GM12891 (cell line): ENCODE results near the gene TTLL3.

ENCODE experiments used
- PAX5 ChIP-seq: IDR thresholded peaks from 2 replicates; pipeline ENCODE4 v1.6.1; 2011; ENCODE audit warnings: low read length, moderate library complexity, mild to moderate bottlenecking; ENCODE audit not compliant: insufficient read depth, severe bottlenecking
- POLR2A ChIP-seq: IDR thresholded peaks from 2 replicates; pipeline ENCODE4 v1.6.1; 2011; ENCODE audit warnings: low read depth, low read length, control low read depth
- POLR2AphosphoS5 ChIP-seq: IDR thresholded peaks from 2 replicates; pipeline ENCODE4 v1.6.1; 2011; ENCODE audit warnings: low read depth, low read length, control low read depth
- POU2F2 ChIP-seq: IDR thresholded peaks from 2 replicates; pipeline ENCODE4 v1.6.1; 2011; ENCODE audit warnings: low read depth, mild to moderate bottlenecking, control low read depth, low read length, moderate library complexity
- SPI1 ChIP-seq: IDR thresholded peaks from 2 replicates; pipeline ENCODE4 v1.6.1; 2011; ENCODE audit warnings: low read depth, low read length, control low read depth
- TAF1 ChIP-seq: IDR thresholded peaks from 2 replicates; pipeline ENCODE4 v1.6.1; 2011; ENCODE audit warnings: low read depth, low read length, control low read depth

DNA sequence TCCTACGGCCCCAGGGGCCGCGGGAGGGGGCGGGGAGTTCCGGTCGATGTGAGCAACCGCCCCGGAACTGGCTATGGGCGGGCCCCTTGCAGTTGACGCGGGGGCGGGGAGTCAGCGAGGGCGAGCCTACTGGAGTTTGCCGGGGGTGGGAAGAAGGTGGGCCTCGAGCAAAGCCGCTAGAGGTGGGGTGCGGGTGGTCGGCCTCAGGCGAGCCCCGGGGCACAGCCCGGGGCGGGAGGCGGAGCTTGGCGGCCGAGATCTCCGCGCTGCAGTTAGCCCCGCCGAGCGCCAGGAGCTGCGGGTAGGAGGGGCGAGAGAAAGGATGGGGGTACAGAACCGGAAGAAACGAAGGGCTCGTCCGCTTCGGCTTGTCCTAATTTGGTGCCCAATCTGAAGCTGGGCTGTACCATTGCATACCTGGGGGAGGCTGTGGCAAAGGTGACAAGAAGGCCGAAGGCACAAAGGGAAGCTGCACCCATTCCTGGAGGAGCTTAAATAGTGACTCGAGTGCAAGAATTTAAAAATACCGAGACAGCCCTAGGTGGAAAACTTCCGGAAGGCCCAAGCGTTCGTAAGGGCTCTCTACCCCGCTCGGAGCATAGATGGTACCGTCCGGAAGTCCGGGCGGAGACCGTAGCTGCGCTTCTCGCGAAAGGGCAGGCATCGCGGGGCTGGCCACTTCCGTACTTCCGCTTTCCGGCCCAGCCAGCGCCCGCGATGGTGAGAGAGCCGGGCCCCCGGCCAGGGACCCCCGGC, 17.5 kb upstream of the TTLL3 start, which contains the start of the genes ARPC4 and TADA3:
- peak; percentile 15 for TF ChIP-seq POLR2A
- TF ChIP-seq TAF1 = peak; percentile 85
- TF ChIP-seq SPI1 = peak; percentile 74
- TF ChIP-seq POLR2AphosphoS5 = peak; percentile 81; the same call in 1 of the 2 replicates
- no peak for TF ChIP-seq PAX5
- peak; percentile 29; the same call in 1 of the 2 replicates for TF ChIP-seq POU2F2
